A549 (cell line): ENCODE results near the gene PGA3. TPM values are rescaled to one million over a fixed set of nuclear protein-coding genes. Genes with fewer than 3 reads are reported as not detected.

Source experiments
- ATAC-seq, 2 experiments: fragments of 200-7000 bp in 1 of 2; fragments of >200 bp in 1 of 2; cut with Nextera tagmentation in 1 of 2; cut with Tn5 transposase in 1 of 2; 3 replicates each; pipeline versions ENCODE4 v1.8.0 to v1.9.1; 2018 to 2020; ENCODE audit warnings: mild to moderate bottlenecking in 1 of 2, moderate library complexity in 1 of 2
- CTCF ChIA-PET: fragments of 300-600 bp; sonication (Branson Sonifier 250); formaldehyde crosslinking; extraction: SDS; loops from one replicate; lab custom pipeline; 2021; ENCODE audit warnings: antibody characterized with exemption, inconsistent platforms; lab: Yijun Ruan, JAX
- POLR2A ChIA-PET: fragments of 350-600 bp; formaldehyde crosslinking; extraction: SDS; loops from one replicate; lab custom pipeline; 2021; ENCODE audit warnings: antibody characterized with exemption, inconsistent platforms; lab: Yijun Ruan, JAX
- DNase-seq, 2 experiments: peaks; one replicate each; pipeline versions ENCODE4 v3.0.0 to v3.0.0-alpha.2; 2011 to 2016; ENCODE audit warnings: low read depth in 1 of 2, low spot score in 1 of 2
- FAIRE-seq: peaks from 2 replicates; lab custom pipeline; 2011; peaks lifted over from hg19 to GRCh38; lab: Jason Lieb, UNC
- H3K27ac ChIP-seq, 2 experiments: fragments of >200 bp; sonication (Bioruptor Twin); formaldehyde crosslinking; 3 replicates each; pipeline ENCODE4 v1.5.1; 2016 to 2017
- H3K4me1 ChIP-seq: fragments of >200 bp; sonication (Bioruptor Twin); formaldehyde crosslinking; 3 replicates; pipeline ENCODE4 v1.6.1; 2016
- H3K4me2 ChIP-seq: fragments of >200 bp; sonication (Bioruptor Twin); formaldehyde crosslinking; 3 replicates; pipeline ENCODE4 v1.6.1; 2016
- H3K4me3 ChIP-seq: fragments of >200 bp; sonication (Bioruptor Twin); formaldehyde crosslinking; 3 replicates; pipeline ENCODE4 v1.5.1; 2016
- H3K9me3 ChIP-seq: fragments of >200 bp; sonication (Bioruptor Twin); formaldehyde crosslinking; 3 replicates; pipeline ENCODE4 v1.6.1; 2016
- BHLHE40 ChIP-seq: IDR thresholded peaks from 2 replicates; pipeline ENCODE4 v1.6.1; 2012; ENCODE audit warnings: low read depth, low read length, inconsistent platforms
- CBX8 ChIP-seq: fragments of 200-600 bp; sonication (generic); IDR thresholded peaks from 2 replicates; pipeline ENCODE4 v1.6.1; 2016
- E2F6 ChIP-seq: IDR thresholded peaks from 2 replicates; pipeline ENCODE4 v1.6.1; 2012; ENCODE audit warnings: low read depth, borderline replicate concordance
- FOSB ChIP-seq: fragments of 250-450 bp; sonication (Bioruptor Pico); IDR thresholded peaks from 2 replicates; pipeline ENCODE4 v1.5.0; 2020; ENCODE audit warnings: mild to moderate bottlenecking, moderate library complexity
- FOSL2 ChIP-seq, 2 experiments: fragments of 450-650 bp in 1 of 2; fragments of >200 bp in 1 of 2; sonication (Bioruptor Twin) in 1 of 2; formaldehyde crosslinking; IDR thresholded peaks; 2 replicates each; pipeline versions ENCODE4 v1.5.0 to v1.6.1; 2016 to 2020; ENCODE audit warnings: mild to moderate bottlenecking in 1 of 2, moderate library complexity in 1 of 2
- HDAC2 ChIP-seq: fragments of 200-600 bp; sonication (generic); IDR thresholded peaks from 2 replicates; pipeline ENCODE4 v1.6.1; 2016
- HES2 ChIP-seq: fragments of >200 bp; sonication (Bioruptor Twin); formaldehyde crosslinking; IDR thresholded peaks from 2 replicates; pipeline ENCODE4 v1.6.1; 2016
- HOXA7 ChIP-seq: fragments of 250-450 bp; sonication (Bioruptor Pico); IDR thresholded peaks from 2 replicates; pipeline ENCODE4 v1.5.0; 2020; ENCODE audit warnings: mild to moderate bottlenecking, moderate library complexity
- KDM5A ChIP-seq: fragments of 200-600 bp; sonication (generic); IDR thresholded peaks from 2 replicates; pipeline ENCODE4 v1.6.1; 2016; ENCODE audit warnings: antibody characterized with exemption, mild to moderate bottlenecking
- MAFK ChIP-seq: fragments of 450-650 bp; IDR thresholded peaks from 2 replicates; pipeline ENCODE4 v1.6.1; 2014; ENCODE audit not compliant: partially characterized antibody
- MAX ChIP-seq: IDR thresholded peaks from 2 replicates; pipeline ENCODE4 v1.6.1; 2012
- MYC ChIP-seq: IDR thresholded peaks from 2 replicates; pipeline ENCODE4 v1.6.1; 2012; ENCODE audit warnings: mild to moderate bottlenecking, inconsistent platforms, low read length, improper control_type of control experiment, borderline replicate concordance
- PHF8 ChIP-seq: fragments of 200-600 bp; sonication (generic); IDR thresholded peaks from 2 replicates; pipeline ENCODE4 v1.6.1; 2016; ENCODE audit warnings: low read depth, mild to moderate bottlenecking, antibody characterized with exemption, moderate library complexity, borderline replicate concordance
- RAD21 ChIP-seq, 2 experiments: fragments of >200 bp in 1 of 2; sonication (Bioruptor Twin) in 1 of 2; formaldehyde crosslinking in 1 of 2; IDR thresholded peaks in 1 of 2; conservative IDR thresholded peaks in 1 of 2; 2 replicates in 1 of 2; 3 replicates in 1 of 2; pipeline ENCODE4 v1.6.1; 2012 to 2018; ENCODE audit warnings: inconsistent platforms in 1 of 2
- RCOR1 ChIP-seq: fragments of 150-350 bp; IDR thresholded peaks from 2 replicates; pipeline ENCODE4 v1.6.1; 2014; ENCODE audit warnings: antibody characterized with exemption, low read length, low read depth
- REST ChIP-seq: fragments of 200-600 bp; sonication (generic); IDR thresholded peaks from 2 replicates; pipeline ENCODE4 v1.6.1; 2016; ENCODE audit warnings: antibody characterized with exemption, mild to moderate bottlenecking, moderate library complexity
- TFCP2L1 ChIP-seq: fragments of 250-450 bp; sonication (Bioruptor Pico); IDR thresholded peaks from 2 replicates; pipeline ENCODE4 v1.5.0; 2021; ENCODE audit warnings: mild to moderate bottlenecking
- ZFP36 ChIP-seq: fragments of 450-650 bp; IDR thresholded peaks from 2 replicates; pipeline ENCODE4 v1.6.1; 2014; ENCODE audit warnings: borderline replicate concordance; ENCODE audit not compliant: partially characterized antibody
- WGBS: methylation state at CpG from one replicate; pipeline ENCODE4 v1.1.6; 2017; ENCODE audit errors: missing lambda C conversion rate; 5-methylcytosine and 5-hydroxymethylcytosine counted together
- polyA plus RNA-seq, 4 experiments: library from polyadenylated mRNA; depleted of rRNA in 3 of 4; stranded (reverse); fragments of >200 nt; fragmentation: RNase III in 1 of 4; extraction: RNeasy Plus Mini Kit Qiagen cat#74134 plus additional on column Dnase treatment in 1 of 4; gene quantifications; 2 replicates in 3 of 4; 3 replicates in 1 of 4; pipeline ENCODE4 v1.2.3, GENCODE V29; 2011 to 2017

The PGA3 gene
- polyA plus RNA-seq, 2 of the 4 experiments (the other 2 are of a cell fraction): not detected

GRCh38 chr11:61170566-61170965, 32.7 kb upstream of the PGA3 start:
- no peak for ATAC-seq
- no peak overlapping the region for H3K4me3 ChIP-seq
- no peak for FAIRE-seq
- H3K27ac ChIP-seq: no peak overlapping the region
- TF ChIP-seq ZFP36: no peak
- TF ChIP-seq BHLHE40: no peak
- no peak for TF ChIP-seq HOXA7 (CRISPR knock-in tag)
- TF ChIP-seq FOSL2 (IDR thresholded peaks at IDR 0.05): no peak
- TF ChIP-seq FOSL2 (CRISPR knock-in tag; IDR thresholded peaks at IDR 0.05): no peak
- no peak for TF ChIP-seq KDM5A
- no peak for TF ChIP-seq REST
- no peak for TF ChIP-seq CBX8
- TF ChIP-seq RAD21 (conservative IDR thresholded peaks at IDR 0.05 in 1 of 2, IDR thresholded peaks at IDR 0.05 in 1 of 2): no peak
- no peak for TF ChIP-seq RCOR1
- CTCF ChIA-PET: interaction anchor here (1.0 to 3.0 kb wide), 6 partner anchors 8 to 339 kb away, joined by 4 to 14 read pairs (median 6); no protein-coding TSS in a partner anchor
- POLR2A ChIA-PET: no interaction called here
- H3K4me2 ChIP-seq: no peak overlapping the region
- DNase-seq: no peak
- no peaks in the 10 kb centered on the region for H3K9me3 ChIP-seq
- H3K4me1 ChIP-seq: no peaks in the 10 kb centered on the region
- 55% methylated on average over 8 of the region's 9 CpGs for WGBS

GRCh38 chr11:61171907-61172306, 31.4 kb upstream of the PGA3 start:
- Histone ChIP-seq H3K4me1 (no peaks in the 10 kb centered on the region), H3K4me2 (no peak overlapping the region), H3K27ac (no peak overlapping the region), H3K4me3 (no peak overlapping the region), H3K9me3 (no peaks in the 10 kb centered on the region)
- ChIA-PET POLR2A (no interaction called here), CTCF (interaction anchor here (0.9 to 1.4 kb wide), 4 partner anchors 16 to 397 kb away, joined by 3 to 9 read pairs (median 3); no protein-coding TSS in a partner anchor)
- FAIRE-seq (no peak), ATAC-seq (no peak), DNase-seq (no peak)
- 64% methylated on average over 3 of the region's 3 CpGs for WGBS
- TF ChIP-seq FOSB (CRISPR knock-in tag) (no peak), HDAC2 (no peak), TFCP2L1 (CRISPR knock-in tag) (no peak), MAFK (no peak), MAX (no peak), E2F6 (no peak), MYC (no peak), HES2 (no peak), PHF8 (no peak)

GRCh38 chr11:61172356-61172755, 31.0 kb upstream of the PGA3 start:
- no peak overlapping the region for H3K4me2 ChIP-seq
- no peaks in the 10 kb centered on the region for H3K4me1 ChIP-seq
- WGBS: 35% methylated on average over 5 of the region's 5 CpGs
- H3K27ac ChIP-seq: no peak overlapping the region
- TF ChIP-seq MYC: no peak
- ATAC-seq: no peak
- no peak for DNase-seq
- CTCF ChIA-PET: interaction anchor here (0.9 to 1.4 kb wide), 4 partner anchors 16 to 397 kb away, joined by 3 to 9 read pairs (median 3); no protein-coding TSS in a partner anchor
- POLR2A ChIA-PET: no interaction called here
- no peak overlapping the region for H3K4me3 ChIP-seq
- no peak for FAIRE-seq
- no peaks in the 10 kb centered on the region for H3K9me3 ChIP-seq
